Mammary epithelial cell (primary cell): ENCODE data around the gene HHLA2.

ENCODE experiments used
- CTCF ChIP-seq, 2 donors: IDR thresholded peaks in 1 of 2; conservative IDR thresholded peaks in 1 of 2; 2 replicates each; pipeline ENCODE4 v1.5.1; 2011 to 2012; ENCODE audit warnings: inconsistent platforms in 2 of 2, low read length in 2 of 2, mild to moderate bottlenecking in 2 of 2, control low read depth in 1 of 2, low read depth in 1 of 2; ENCODE audit not compliant: insufficient read depth in 1 of 2; ENCODE audit errors: extremely low read depth in 1 of 2
- EZH2 ChIP-seq: IDR thresholded peaks from 2 replicates; pipeline ENCODE4 v1.6.1; 2012; ENCODE audit warnings: low read length, inconsistent platforms, borderline replicate concordance

- TF ChIP-seq CTCF (conservative IDR thresholded peaks at IDR 0.05 in 1 of 2, IDR thresholded peaks at IDR 0.05 in 1 of 2; ENCODE audit: extremely low read depth in 1 of 2, insufficient read depth in 1 of 2, low read depth in 1 of 2, low read length in 2 of 2) = no peak
- TF ChIP-seq EZH2 = no peak
Measured at GRCh38 chr3:108302570-108302969, 6.2 kb downstream of the HHLA2 start.
